GM19240 (cell line): ENCODE measurements around the gene TNS3.

Experiments used
- DNase-seq: peaks from one replicate; pipeline ENCODE4 v3.0.0; 2011; ENCODE audit warnings: low spot score; ENCODE audit not compliant: insufficient read length

Gene TNS3

DNA sequence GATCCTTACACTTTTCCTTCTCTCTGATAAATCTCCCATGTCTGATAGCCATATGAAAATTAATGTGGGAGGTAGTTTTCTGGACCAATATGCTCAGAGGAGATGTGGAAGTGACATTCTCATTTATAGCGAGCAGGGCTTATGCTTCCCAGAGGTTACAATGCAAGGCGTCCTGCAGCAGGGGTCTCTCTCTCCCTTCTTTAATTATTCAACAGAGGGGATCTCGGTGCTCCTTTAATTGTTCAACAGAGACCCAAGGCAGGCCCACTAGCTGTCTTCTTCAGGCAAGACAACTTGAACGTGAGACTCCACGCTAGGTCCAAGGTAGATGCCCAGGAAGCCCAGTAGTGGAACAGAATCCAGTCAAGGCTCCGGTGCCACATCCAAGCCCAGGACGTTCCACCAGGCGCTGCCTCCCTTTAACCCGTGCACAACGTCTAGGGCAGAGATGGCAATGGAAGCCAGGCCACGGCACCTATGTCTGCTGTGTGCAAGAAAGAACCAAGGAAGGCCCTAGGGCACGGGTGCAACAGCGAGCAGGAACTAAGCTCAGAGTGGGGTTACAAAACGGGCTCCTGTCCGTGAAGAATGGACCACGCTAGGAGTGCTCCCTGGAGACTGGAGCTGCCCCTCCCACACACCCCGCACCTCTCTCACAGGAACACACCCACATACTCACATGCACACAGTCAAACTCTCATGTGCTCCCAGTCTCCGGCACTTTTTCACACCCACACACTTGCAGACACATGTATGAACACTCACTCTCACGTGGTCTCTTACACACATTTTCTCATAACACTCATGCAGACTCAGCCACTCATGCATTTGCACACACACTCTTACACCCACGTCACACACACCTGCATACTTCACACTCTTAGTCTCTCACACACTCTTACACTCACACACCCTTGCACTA, 230.4 kb downstream of the TNS3 start:
- DNase-seq, result no peak

DNA sequence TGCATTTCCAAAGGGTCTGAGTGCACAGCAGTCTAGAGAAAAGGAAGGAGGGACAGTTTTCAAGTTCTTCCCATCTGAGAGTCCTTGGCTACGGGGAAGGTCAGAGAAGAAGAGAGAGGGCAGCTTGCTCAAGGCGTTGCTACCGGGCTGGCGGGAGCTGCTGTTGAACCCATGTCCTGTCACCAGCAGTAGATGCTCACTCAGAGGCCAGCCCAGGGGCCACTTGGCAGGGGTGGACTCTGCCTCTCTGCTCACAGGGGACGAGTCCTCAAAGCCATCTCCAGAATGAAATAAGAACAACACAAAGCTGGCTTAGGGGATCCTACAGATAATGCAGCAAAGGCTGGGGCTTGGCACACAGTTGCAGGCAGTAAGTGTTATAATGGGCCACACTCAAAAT, 231.5 kb downstream of the TNS3 start:
- no peak for DNase-seq

DNA sequence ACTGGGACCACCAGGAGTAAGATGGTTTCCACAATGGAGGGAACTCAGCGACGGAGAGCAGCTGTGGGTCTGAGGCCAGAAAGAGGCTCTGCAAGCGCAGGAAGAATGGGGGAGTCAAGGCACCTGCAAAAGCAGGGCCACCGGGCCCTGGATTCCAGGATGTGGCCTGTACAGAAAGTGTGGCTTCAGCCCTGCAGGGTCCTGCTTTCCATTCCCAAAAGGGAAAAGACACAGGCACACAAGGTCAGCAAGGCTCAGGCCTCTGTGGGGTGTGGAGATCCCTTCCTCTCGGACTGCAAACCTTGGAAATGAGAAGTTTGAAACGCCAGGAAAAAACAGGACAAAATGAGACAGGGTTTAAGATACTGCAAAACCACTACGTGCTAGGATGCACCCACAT, 232.5 kb downstream of the TNS3 start:
- no peak for DNase-seq

DNA sequence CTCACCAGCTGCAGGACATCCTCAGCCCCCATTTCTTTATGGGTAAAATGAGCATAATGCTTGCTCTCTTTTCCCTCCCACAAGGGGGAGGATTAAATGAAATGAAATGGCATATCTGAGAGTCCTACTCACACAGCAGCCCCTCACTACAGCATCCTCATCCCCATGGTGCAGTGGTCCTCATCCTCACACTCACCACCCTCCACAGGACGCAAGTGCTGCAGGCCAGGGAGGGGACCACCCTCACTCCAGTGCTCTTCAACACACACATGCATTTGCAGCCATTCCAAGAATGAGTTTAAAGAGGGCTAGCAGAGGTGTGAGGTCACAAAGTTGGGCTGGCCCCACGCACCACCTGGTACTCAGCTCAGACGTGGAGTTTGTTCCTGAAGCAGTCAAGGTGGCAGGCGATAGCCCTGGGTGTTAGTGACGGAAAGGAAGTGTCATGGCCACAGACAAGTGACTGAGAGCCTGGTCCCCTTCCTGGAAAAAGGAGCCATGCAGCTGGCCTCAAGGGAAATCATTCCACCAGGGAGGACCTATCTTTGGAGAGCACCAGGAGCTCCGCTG, 234.0 kb downstream of the TNS3 start:
- no peak for DNase-seq

DNA sequence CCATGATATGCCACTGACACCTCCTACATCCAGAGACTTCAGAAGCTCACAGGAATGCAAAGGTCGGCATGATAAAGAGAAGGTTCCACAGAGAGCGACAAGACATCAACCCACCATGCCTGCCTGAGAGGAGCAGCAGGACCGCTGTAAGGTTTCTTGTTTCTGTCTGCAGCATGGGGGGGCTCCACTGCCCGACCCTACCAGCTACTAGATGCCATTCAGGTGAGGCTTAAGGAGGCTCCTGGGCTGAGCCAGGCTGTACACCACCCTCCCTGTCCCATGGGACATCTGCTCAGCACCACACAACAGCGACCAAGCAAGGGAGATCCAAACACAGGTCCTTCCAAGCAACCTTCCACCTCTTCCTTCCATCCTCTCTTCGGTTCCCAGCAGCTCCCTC, 234.6 kb downstream of the TNS3 start:
- no peak for DNase-seq

DNA sequence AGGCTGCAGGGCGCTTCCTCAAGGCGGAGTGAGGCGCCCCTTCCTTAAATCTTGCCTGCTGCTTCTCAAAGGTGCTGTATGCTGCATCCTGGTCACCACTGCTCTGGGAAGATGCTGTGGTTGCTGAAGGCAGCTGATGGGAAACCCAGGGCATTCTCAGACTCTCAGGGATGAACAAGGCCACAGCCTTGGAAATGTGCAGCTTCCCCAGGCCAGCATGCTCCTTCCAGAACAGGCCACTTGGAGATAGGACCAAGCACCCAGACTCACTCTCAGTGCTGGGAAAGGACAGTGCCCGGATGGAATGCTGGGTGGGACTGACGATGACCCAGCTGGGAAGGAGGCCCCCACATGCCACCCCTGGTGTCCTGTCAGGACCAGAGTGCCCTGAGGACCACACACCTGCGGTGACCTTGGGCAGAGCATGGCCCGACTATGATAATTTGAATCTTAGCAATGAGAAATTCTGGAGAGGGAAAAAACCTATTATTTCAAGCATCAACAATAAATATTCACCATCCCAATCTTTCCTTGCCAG, 235.5 kb downstream of the TNS3 start:
- no peak for DNase-seq

DNA sequence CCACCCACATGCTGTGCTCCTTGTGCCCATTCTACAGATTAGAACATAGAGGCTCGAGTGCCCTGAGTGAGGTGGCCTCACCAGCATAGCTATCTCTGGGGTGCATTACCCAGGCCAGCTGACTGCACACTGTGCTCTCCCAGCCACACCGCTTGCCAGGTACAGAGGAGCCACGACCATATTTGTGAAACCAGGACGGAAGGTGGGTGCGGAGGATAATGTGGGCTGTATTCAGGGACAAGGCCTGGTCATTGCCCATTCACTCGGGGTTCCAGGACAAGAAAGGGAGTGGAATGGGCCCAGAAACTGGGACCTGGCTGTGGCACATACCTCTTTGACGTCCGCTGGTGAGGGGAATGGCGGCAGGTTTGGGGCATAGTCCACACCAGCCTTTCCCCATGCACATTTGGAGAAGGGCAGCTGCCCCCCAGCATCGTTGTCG, 236.0 kb downstream of the TNS3 start:
- no peak for DNase-seq

DNA sequence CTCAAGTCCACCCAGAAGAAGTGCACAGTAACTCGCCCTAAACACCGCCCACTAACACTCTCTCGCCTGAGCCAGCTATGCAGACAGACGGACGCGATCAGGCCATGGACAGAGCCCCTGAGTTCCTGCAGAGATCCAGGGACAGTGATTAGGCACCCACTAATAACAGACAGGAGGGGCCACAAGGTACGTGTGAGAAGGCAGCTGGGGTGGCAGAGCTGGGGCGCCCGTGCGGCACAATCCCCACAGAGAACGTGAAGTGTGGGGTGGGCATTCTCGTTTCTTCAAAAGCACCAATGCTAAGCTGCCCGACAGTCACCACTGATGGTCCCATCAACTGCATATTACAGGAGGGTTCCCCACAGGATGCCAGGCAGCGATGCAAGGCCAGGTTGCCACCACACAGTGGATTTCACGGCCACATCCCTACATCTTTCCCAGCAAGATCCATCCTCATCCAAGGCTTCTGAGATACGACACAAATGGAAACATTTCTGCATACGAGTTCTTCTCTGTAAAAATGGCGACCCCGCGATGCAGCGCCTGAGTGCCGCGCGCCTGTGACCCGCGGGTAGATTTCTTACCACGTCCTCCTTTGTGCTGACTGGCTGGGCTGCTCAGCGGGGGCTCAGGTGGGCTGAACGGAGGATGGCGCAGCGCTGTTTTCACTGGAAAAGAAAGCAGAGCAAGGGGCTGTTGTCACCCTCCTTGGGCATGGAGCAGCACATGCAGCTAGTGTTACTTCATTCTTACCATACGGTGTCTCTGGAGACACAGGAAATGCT, 237.5 kb downstream of the TNS3 start:
- DNase-seq, result no peak

DNA sequence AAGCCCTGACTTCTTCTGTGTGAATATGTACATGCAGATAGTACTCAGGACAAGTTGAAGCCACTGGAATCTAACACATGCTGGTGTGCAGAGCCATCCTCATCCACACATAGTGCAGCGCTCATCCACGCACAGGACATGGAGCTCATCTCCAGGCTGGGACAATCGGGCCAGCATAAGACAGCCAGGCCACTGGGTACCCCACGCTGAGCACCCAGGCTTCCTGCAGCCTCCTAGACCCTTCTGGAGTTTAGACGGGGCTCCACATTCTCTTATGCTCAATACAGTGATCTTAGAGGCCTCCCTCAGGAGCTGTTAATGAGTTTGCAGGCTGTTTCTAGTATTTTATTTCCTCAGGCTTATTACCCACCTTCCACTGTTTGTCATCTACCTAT, 238.9 kb downstream of the TNS3 start:
- no peak for DNase-seq

DNA sequence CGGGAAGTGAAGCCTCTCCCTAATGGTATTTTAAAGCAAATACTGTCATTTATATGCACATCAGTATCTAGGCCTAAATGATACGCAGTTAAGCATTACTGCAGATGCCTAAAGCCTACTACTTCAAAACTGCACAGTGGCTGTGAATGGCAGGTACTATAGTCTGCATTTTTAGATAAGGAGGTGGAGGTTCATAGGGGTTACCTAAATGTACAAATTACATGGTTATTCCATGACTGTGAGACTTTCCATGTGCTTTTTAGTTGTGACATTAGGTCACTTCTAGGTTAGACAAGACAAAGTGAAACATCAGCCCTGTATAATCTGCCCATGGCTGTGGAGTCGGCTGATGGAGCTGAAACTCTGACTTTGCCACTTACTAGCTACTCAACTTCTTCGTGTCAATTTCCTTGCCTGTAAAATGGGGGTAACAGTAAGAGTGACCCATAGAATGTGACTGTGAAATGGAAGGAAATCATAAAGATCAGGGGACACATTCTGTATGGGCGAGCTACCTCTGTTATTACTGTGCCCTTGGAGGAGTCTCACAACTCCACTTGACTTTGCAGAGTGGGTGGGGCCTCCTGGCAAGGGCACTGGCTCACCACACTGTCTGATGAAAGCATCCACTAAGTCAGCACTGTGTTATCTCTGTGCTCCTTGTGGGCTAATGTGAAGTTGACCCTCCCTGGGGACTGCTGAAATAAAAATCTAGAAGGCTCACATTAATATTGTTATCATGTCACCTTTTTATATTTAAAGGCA, 239.4 kb downstream of the TNS3 start:
- DNase-seq, result no peak

DNA sequence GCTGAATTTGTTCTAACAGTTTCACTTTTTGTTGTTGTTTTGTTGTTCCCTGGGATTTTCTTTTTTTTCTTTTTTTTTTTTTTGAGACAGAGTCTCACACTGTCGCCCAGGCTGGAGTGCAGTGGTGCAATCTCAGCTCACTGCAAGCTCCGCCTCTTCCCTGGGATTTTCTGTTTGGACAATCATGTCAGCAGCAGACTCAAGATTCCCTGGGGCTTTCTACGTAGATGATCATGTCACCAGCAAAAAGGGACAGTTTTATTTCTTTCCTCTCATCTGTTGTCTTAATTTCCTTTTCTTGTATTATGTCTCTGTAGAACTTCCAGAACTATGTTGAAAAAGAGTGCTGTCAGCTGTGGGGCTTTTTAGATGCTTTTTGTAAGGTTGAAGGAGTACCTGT, 241.4 kb downstream of the TNS3 start:
- no peak for DNase-seq

DNA sequence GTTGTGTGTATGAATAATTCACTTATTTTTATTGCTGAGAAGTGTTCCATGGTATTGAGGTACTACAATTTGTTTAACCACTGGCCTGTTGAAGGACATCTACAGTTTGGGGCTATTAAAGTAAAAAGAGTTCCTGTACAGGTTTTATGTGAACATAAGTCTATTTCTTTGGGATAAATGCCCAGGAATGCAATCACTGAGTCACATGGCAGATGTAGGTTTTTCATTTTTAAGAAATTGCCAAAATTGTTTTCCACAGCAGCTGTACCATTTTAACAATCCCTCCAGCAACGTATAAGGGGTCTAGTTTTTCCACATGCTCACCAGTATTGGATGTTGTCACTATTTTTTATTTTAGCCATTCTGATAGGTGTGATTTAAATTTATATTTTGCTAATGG, 243.9 kb downstream of the TNS3 start:
- DNase-seq, result no peak

DNA sequence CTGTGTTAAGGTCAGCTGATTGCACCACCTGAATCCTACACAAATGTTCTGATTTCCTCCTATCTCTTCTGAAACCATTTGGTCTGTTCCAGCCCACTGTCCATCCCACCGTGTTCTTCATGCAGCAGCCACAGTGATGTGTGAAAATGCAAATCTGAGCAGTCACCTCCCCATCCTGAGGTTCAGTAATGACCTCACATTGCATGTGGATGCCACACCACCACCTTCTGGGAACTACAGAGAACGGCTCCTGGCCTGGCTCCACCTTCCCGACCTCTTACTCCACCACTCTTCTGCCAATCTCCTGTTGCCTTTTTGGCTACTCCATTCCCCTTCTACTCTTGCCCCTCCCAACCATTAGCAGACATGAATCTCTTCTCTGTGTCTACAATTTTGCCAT, 244.4 kb downstream of the TNS3 start:
- peak; percentile 23 for DNase-seq

DNA sequence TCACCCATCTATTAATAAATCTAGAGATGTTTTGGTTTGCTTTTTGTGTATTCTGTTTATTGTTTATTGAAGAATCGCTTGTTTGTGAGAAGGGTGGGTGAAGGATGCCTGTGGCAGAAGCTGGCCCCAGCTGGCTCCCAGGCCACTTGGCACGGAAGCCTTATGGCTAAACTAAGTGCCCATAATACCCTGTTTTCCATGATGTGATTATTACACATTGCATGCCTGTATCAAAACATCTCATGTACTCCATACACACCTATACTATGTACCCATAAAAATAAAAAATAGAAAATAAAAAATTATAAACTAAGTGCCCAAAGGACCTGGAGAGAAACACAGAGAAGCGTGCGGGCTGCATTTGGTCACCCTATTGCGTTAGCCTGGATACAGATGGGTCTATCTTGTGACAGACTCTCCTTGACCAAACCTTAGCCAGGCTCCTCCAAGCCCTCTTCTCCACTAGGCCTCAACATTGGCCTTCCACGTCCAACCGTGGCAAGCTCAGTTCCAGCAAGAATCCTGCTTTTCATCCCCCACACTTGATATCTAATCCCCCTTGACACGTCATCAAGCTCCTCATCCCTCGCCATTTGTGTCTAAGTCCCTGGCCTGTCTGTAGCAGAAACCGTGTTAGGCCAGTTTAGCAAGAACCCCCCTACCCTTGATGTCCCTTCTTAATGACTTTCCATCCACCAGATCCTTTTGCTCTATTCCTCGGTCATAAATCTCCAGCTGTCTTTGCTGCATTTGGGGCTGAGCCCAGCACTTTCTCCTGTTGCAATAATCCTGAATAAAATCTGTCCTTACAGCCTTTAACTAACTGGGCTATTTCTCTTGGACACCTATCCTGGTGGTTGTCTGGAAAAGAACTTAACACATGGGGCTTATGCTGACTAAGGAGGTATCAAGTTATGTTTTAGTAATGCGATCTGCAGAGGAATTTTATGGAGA, 245.2 kb downstream of the TNS3 start:
- DNase-seq, result no peak

DNA sequence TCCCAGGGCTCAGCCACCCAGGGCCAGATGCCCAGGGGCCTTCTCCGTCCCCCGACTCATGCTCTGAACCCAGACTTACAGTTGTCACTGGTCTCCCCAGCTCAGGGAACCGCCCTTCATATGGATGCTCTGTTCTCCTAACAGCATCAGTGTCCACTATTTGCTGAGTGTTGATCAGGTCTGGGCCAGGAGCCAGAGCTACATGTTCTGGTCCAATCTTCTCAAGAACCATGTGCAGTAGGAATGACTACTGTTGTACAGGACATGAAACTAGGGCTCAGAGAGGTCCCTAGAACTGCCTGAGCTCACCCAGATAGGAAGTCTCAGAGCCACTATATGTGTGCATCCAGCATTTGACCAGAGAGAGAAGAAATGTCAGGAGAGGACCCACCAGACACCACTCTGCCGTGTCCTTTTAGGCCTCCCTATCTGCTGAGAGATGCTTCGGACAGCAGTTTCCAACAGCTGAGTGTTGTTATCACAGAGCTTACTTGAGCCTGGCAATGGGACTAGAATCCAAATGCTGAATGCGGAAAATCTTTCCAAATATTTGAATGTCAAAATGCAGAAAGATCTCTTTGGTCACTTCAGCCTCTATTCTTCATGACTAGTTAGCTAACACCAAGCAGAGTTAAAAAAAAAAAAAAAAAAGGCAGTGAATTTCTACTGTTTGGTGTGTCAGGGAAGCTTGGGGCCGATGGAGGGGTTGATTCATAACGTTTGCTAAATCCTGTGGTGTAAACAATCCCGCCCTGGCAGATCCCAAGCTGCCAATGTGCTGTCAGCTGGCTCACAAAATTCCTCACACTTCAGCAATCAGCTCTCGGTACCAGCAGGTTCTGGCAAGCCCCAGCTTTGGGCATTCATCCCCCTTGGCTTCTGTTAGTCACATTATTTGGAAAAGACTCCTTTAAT, 246.1 kb downstream of the TNS3 start:
- no peak for DNase-seq

DNA sequence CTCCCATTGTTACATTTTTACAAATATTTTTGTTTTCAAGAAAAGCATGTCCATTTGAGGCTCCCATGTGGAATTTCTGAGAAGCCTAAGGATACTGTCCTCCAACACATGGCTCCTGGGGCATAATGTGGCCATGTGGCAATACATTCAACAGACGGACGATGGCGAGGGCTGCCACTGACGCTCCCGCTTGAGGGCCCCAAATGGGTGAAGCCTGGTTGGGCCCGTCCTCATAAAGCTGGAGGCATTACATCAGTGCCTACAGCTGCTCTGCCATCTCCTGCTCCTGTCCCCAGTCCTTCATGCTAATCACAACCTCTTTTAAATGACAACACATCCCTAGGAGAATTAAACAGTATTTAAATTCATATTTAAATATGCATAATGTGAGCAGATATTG, 246.8 kb downstream of the TNS3 start:
- DNase-seq, result no peak

DNA sequence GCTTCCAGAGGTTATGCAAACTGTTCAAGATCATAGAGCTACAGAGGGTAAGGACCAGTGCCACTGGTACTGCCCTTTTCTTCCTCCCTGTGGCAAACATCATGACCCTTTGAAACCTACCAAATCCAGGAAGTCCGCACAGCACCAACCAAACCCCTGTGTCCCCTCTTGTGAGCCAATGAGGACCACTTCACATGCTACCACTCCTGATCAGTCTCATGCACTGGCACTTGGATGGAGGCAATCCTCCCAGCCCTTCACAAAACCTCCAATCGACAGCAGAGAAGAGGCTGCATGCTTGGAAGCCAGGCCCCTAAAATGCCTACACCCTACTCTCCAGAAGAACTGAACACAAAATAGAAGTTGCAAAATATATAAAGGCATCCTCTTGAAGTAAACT, 248.0 kb downstream of the TNS3 start:
- no peak for DNase-seq

DNA sequence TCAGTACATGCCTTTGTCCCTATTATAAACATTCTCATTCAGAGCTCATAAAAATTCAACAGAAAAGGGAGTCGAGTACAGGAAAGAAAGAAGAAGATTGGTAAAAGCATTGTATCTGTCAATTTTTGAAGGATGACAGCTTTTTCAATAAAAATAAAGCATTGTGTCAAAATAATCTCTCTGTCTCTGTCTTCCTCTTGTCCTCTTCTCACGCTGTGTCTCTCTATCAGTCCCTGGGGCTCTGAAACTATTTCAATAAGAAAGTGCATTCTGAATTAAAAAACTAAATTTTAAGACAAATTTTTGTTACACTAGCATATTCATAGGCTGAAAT, 248.4 kb downstream of the TNS3 start:
- DNase-seq, result no peak
